OCI-LY1 (cell line): ENCODE results near the gene DHX8.
"Not testable (repeated sequence)": the region's sequence is repeated elsewhere in the genome, so short reads cannot be mapped to it uniquely, and the experiment has no call there.

Source experiments
- H2AFZ ChIP-seq: fragments of 200-600 bp; sonication (generic), shearing (Covaris generic); 2 replicates; pipeline ENCODE4 v1.6.0; 2014; ENCODE audit warnings: antibody characterized with exemption, mild to moderate bottlenecking, low read length
- H3F3A ChIP-seq: fragments of 200-600 bp; sonication (generic), shearing (Covaris generic); 2 replicates; pipeline ENCODE4 v1.6.0; 2014; ENCODE audit warnings: mild to moderate bottlenecking, antibody characterized with exemption, low read length, moderate library complexity; ENCODE audit not compliant: insufficient read depth
- H3K27ac ChIP-seq: fragments of 200-600 bp; sonication (generic); 2 replicates; pipeline ENCODE4 v1.5.1; 2014; ENCODE audit warnings: low read length, mixed run types, mild to moderate bottlenecking, low read depth; ENCODE audit not compliant: poor library complexity, severe bottlenecking
- H3K27me3 ChIP-seq: fragments of 200-600 bp; sonication (generic); 2 replicates; pipeline ENCODE4 v1.6.0; 2014; ENCODE audit warnings: antibody characterized with exemption, mild to moderate bottlenecking, low read length, moderate library complexity; ENCODE audit not compliant: insufficient read depth
- H3K36me3 ChIP-seq: fragments of 200-600 bp; sonication (generic); 2 replicates; pipeline ENCODE4 v1.6.1; 2014; ENCODE audit warnings: mild to moderate bottlenecking, antibody characterized with exemption, low read length, moderate library complexity, mixed read lengths; ENCODE audit not compliant: insufficient read depth
- H3K4me1 ChIP-seq: fragments of 200-600 bp; sonication (generic); 2 replicates; pipeline ENCODE4 v1.5.1; 2014; ENCODE audit warnings: mild to moderate bottlenecking, low read length, moderate library complexity; ENCODE audit not compliant: insufficient read depth, severe bottlenecking
- H3K4me2 ChIP-seq: fragments of 200-600 bp; sonication (generic), shearing (Covaris generic); 2 replicates; pipeline ENCODE4 v1.6.1; 2014; ENCODE audit warnings: low read length
- H3K4me3 ChIP-seq: fragments of 200-600 bp; sonication (generic); 2 replicates; pipeline ENCODE4 v1.5.1; 2014; ENCODE audit warnings: low read length, low read depth, mild to moderate bottlenecking, mixed read lengths; ENCODE audit not compliant: poor library complexity, severe bottlenecking
- H3K79me2 ChIP-seq: fragments of 200-600 bp; shearing (Covaris generic); 2 replicates; pipeline ENCODE4 v1.6.1; 2016; ENCODE audit warnings: mixed run types, low read length, mixed read lengths; ENCODE audit not compliant: insufficient read depth
- H3K9ac ChIP-seq: fragments of 200-600 bp; sonication (generic), shearing (Covaris generic); 2 replicates; pipeline ENCODE4 v1.6.1; 2014; ENCODE audit warnings: mild to moderate bottlenecking, low read length, mixed read lengths
- H3K9me2 ChIP-seq: fragments of 200-600 bp; sonication (generic), shearing (Covaris generic); 2 replicates; pipeline ENCODE4 v1.6.1; 2014; ENCODE audit warnings: low read depth, mild to moderate bottlenecking, low read length, mixed read lengths
- H3K9me3 ChIP-seq: fragments of 200-600 bp; shearing (Covaris generic); 2 replicates; pipeline ENCODE4 v1.6.1; 2014; ENCODE audit warnings: low read length, mixed read lengths
- H4K20me1 ChIP-seq: fragments of 200-600 bp; sonication (generic), shearing (Covaris generic); 2 replicates; pipeline ENCODE4 v1.6.0; 2016; ENCODE audit warnings: mild to moderate bottlenecking, low read length; ENCODE audit not compliant: insufficient read depth
- EZH2 ChIP-seq: fragments of 200-600 bp; sonication (generic), shearing (Covaris generic); IDR thresholded peaks from 2 replicates; pipeline ENCODE4 v1.8.0; 2017; ENCODE audit warnings: borderline replicate concordance, mixed run types, mild to moderate bottlenecking, antibody characterized with exemption, low read length, moderate library complexity, mixed read lengths
- TF ChIP-seq, protein P1 (sequence below): fragments of 200-600 bp; sonication (generic), shearing (Covaris generic); IDR thresholded peaks from 2 replicates; pipeline ENCODE4 v1.5.1; 2017; ENCODE audit warnings: mild to moderate bottlenecking, antibody characterized with exemption, low read length, moderate library complexity, mixed read lengths

DHX8 gene

GRCh38 chr17:43446773-43447172 is 37.0 kb upstream of the DHX8 start:
- Histone ChIP-seq H4K20me1 (no peaks in the 10 kb centered on the region), H3K27me3 (no peaks in the 10 kb centered on the region), H3K27ac (no peak overlapping the region), H3K9ac (no peak overlapping the region), H3K79me2 (no peaks in the 10 kb centered on the region), H3F3A (no peaks in the 10 kb centered on the region), H3K9me3 (no peaks in the 10 kb centered on the region), H3K4me1 (no peaks in the 10 kb centered on the region), H3K4me2 (no peak overlapping the region), H2AFZ (no peak overlapping the region), H3K4me3 (no peak overlapping the region), H3K9me2 (no peaks in the 10 kb centered on the region), H3K36me3 (no peaks in the 10 kb centered on the region)
- TF ChIP-seq EZH2, result no peak
- TF ChIP-seq, protein P1, sequence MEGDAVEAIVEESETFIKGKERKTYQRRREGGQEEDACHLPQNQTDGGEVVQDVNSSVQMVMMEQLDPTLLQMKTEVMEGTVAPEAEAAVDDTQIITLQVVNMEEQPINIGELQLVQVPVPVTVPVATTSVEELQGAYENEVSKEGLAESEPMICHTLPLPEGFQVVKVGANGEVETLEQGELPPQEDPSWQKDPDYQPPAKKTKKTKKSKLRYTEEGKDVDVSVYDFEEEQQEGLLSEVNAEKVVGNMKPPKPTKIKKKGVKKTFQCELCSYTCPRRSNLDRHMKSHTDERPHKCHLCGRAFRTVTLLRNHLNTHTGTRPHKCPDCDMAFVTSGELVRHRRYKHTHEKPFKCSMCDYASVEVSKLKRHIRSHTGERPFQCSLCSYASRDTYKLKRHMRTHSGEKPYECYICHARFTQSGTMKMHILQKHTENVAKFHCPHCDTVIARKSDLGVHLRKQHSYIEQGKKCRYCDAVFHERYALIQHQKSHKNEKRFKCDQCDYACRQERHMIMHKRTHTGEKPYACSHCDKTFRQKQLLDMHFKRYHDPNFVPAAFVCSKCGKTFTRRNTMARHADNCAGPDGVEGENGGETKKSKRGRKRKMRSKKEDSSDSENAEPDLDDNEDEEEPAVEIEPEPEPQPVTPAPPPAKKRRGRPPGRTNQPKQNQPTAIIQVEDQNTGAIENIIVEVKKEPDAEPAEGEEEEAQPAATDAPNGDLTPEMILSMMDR, result no peak

GRCh38 chr17:43448720-43449469 is 34.9 kb upstream of the DHX8 start:
- Histone ChIP-seq H3K36me3 (no peaks in the 10 kb centered on the region), H3K4me1 (no peaks in the 10 kb centered on the region), H3K27me3 (no peaks in the 10 kb centered on the region), H3K79me2 (no peaks in the 10 kb centered on the region), H3K27ac (no peak overlapping the region), H4K20me1 (no peaks in the 10 kb centered on the region), H3K9me2 (no peaks in the 10 kb centered on the region), H3K9me3 (no peaks in the 10 kb centered on the region), H2AFZ (no peak overlapping the region), H3F3A (no peaks in the 10 kb centered on the region), H3K4me2 (no peak overlapping the region), H3K4me3 (no peak overlapping the region), H3K9ac (no peak overlapping the region)
- no peak for TF ChIP-seq EZH2
- TF ChIP-seq, protein P1, result no peak

- Histone ChIP-seq H3K4me1 (no peaks in the 10 kb centered on the region), H3K79me2 (no peaks in the 10 kb centered on the region), H3K27ac (no peak overlapping the region), H4K20me1 (no peaks in the 10 kb centered on the region), H3K36me3 (no peaks in the 10 kb centered on the region), H3F3A (no peaks in the 10 kb centered on the region), H2AFZ (no peak overlapping the region), H3K4me2 (no peak overlapping the region), H3K9me2 (no peaks in the 10 kb centered on the region), H3K27me3 (no peaks in the 10 kb centered on the region), H3K9me3 (no peaks in the 10 kb centered on the region), H3K9ac (no peak overlapping the region), H3K4me3 (no peak overlapping the region)
- no peak for TF ChIP-seq EZH2
- TF ChIP-seq, protein P1, result no peak
Observed at GRCh38 chr17:43449470-43450248, 34.1 kb upstream of the DHX8 start.

- H3K9me3 ChIP-seq, H3F3A ChIP-seq, H3K36me3 ChIP-seq, H3K27ac ChIP-seq, H3K27me3 ChIP-seq, H4K20me1 ChIP-seq, H3K4me2 ChIP-seq, H3K4me3 ChIP-seq, H2AFZ ChIP-seq, H3K4me1 ChIP-seq, H3K9me2 ChIP-seq, H3K79me2 ChIP-seq, H3K9ac ChIP-seq: not testable (repeated sequence)
Observed at GRCh38 chr17:43450791-43451190, 33.0 kb upstream of the DHX8 start.

DNA sequence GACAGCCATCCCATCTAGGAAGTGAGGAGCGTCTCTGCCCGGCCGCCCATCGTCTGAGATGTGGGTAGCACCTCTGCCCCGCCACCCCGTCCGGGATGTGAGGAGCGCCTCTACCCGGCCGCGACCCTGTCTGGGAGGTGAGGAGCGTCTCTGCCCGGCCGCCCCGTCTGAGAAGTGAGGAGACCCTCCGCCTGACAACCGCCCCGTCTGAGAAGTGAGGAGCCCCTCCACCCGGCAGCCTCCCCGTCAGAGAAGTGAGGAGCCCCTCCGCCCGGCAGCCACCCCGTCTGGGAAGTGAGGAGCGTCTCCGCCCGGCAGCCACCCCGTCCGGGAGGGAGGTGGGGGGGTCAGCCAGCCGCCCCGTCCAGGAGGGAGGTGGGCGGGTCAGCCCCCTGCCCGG is 32.0 kb upstream of the DHX8 start:
- not testable (repeated sequence) for H3K27me3 ChIP-seq, H3K4me2 ChIP-seq, H4K20me1 ChIP-seq, H3K4me3 ChIP-seq, H3F3A ChIP-seq, H3K27ac ChIP-seq, H2AFZ ChIP-seq, H3K36me3 ChIP-seq, H3K9me2 ChIP-seq, H3K4me1 ChIP-seq, H3K9ac ChIP-seq, H3K79me2 ChIP-seq, H3K9me3 ChIP-seq
